Ovary (tissue), 3 donors: ENCODE data around the gene LSP1.

Experiments used
- CTCF ChIP-seq, 3 donors: fragments of 450-650 bp in 2 of 3; fragments of 200-600 bp in 1 of 3; IDR thresholded peaks; one replicate each; pipeline versions ENCODE4 v1.5.1 to v1.8.0; 2016 to 2022; ENCODE audit warnings: antibody characterized with exemption in 3 of 3, mild to moderate bottlenecking in 1 of 3
- POLR2A ChIP-seq: fragments of 450-650 bp; IDR thresholded peaks from one replicate; pipeline ENCODE4 v1.6.1; 2017; ENCODE audit warnings: antibody characterized with exemption, mild to moderate bottlenecking, moderate library complexity
- donor health status: DM: no; HTN: no; CAD: no.

- TF ChIP-seq CTCF (IDR thresholded peaks at IDR 0.05): no peak
- no peak for TF ChIP-seq POLR2A
These were observed 10.5 kb upstream of the LSP1 start for GRCh38 chr11:1842149-1843097.
